Measurements from ENCODE around the gene DPYSL3. TPM values are rescaled to one million over a fixed set of nuclear protein-coding genes. Genes with fewer than 3 reads are reported as not detected.

Gene DPYSL3
- polyA plus RNA-seq, 6 donors from 2014 or later = not detected

DNA sequence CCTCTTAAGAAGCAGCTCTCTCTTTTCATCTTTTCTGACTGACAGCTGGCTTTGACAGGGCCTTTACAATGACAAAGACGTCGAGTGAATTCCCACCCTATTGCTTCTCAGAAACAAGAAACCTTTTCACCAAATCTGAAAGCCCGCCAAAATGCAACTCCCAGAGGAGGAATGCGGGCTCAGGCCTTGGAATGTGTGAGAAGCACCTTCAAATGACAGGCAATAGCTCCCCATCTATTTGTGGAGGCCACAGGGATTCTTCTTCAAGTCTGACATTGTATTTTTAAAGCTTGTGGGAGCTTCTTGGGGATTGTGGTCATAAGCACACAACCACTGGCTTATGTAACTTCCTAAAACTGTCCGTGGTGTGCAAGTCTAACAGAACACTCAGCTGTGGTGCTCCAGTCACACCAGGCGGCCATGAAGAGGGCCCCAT, 72.7 kb downstream of the DPYSL3 start:
- Mint-ChIP-seq H3K4me1 (no peaks in the 10 kb centered on the region), H3K36me3 (no peaks in the 10 kb centered on the region), H3K27ac (no peak overlapping the region), H3K9me3 (peaks cover 0 to 4% (median 0%) of the 10 kb centered on the region in 7 donors), H3K4me3 (peak overlapping the region in 1 of 8 donors; percentile 44), H3K27me3 (peaks cover 6 to 25% (median 9%) of the 10 kb centered on the region in 3 donors)
- ATAC-seq (ENCODE audit: low read depth in 2 of 2) = no peak
- no peak for DNase-seq

DNA sequence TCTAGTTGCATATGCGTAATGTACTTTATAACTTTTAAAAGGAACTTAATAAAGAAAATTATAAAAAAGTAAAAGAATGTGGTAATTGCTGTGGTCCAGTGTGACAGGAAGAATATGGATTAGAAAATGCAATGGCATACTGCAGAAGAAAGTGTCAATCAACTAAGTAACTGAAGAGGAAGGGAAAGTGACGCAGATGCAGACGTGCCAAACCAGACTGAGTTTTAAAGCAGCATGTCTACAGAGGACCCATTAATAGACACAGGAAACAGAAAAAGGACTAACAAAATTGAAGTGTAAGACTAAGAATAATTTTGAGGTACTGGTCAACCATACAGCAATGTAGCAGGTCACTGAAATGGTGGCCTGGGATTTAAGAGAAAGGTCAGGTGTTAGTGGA, 73.3 kb downstream of the DPYSL3 start:
- Mint-ChIP-seq H3K4me3 (no peak overlapping the region), H3K4me1 (no peaks in the 10 kb centered on the region), H3K27me3 (peaks cover 5 to 25% (median 5%) of the 10 kb centered on the region in 3 donors), H3K27ac (no peak overlapping the region), H3K9me3 (peaks cover 0 to 4% (median 0%) of the 10 kb centered on the region in 7 donors), H3K36me3 (no peaks in the 10 kb centered on the region)
- DNase-seq = no peak
- ATAC-seq (ENCODE audit: low read depth in 2 of 2) = no peak

DNA sequence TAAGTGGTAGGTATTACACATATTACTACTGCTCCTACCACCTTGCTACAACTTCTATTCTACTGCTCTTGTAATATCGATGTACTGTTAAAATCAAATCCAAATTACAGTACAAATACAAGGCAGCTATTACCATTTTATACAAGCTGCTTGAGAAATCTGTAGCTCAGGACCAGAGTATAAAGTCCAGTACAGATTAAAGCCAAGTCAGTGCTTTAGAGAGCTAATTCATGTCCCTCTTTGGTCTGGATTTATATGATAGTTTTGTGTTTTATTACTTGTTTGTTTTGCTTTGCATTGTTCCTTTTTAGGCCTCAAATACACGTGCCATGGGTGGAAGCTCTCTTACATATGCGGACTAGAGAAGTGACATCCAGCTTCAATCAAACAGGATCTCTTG, 75.8 kb downstream of the DPYSL3 start:
- ATAC-seq (ENCODE audit: low read depth in 2 of 2) (no peak), DNase-seq (no peak)
- Mint-ChIP-seq H3K9me3 (peaks cover 0 to 7% (median 0%) of the 10 kb centered on the region in 7 donors), H3K27me3 (peaks cover 0 to 22% (median 6%) of the 10 kb centered on the region in 3 donors), H3K4me3 (no peak overlapping the region), H3K4me1 (no peaks in the 10 kb centered on the region), H3K36me3 (no peaks in the 10 kb centered on the region), H3K27ac (no peak overlapping the region)

DNA sequence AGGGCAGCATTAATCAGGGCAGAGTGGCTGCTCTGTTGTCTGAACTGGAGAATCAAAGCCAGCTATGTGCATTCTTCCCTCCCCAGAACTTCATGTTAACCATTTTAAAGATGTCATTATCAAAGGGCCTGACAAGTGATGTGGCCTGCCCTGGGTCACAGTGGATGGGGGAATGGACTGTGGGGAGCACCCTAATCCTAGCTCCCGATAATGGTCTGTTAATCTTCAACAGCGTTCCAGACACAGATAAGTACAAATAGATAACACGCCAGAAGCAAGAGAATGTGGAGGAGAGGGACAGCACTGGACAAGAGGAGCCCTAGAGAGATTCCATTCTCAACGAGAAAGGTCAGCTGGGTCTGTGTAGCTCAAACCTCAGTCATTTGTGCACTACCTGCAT, 77.5 kb downstream of the DPYSL3 start:
- Mint-ChIP-seq H3K36me3 (no peaks in the 10 kb centered on the region), H3K27ac (no peak overlapping the region), H3K9me3 (peaks cover 0 to 7% (median 0%) of the 10 kb centered on the region in 7 donors), H3K4me3 (no peak overlapping the region), H3K27me3 (peaks cover 5 to 18% (median 6%) of the 10 kb centered on the region in 3 donors), H3K4me1 (no peaks in the 10 kb centered on the region)
- DNase-seq (no peak), ATAC-seq (ENCODE audit: low read depth in 2 of 2) (no peak)

DNA sequence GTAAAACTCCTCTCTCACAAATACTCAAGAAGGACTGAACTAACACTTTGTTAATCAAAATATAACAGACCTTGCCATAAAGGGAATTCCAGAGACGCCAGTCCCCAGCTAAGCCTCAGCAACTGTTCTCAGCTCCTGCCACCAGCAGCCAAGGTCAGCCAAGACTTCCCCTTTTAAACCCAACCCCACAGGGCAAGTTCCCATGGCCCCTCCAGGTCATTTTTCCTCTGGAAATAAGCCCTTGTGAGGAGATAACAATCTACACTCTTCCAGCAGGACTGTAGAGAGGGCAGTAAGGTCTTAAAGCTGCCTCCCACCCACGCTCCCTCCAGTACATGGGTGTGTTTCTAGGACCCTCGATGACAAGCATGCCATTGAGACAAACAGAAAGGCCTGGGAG, 78.3 kb downstream of the DPYSL3 start:
- Mint-ChIP-seq H3K27ac (no peak overlapping the region), H3K36me3 (no peaks in the 10 kb centered on the region), H3K27me3 (peaks cover 5 to 18% (median 6%) of the 10 kb centered on the region in 3 donors), H3K4me1 (no peaks in the 10 kb centered on the region), H3K4me3 (peak overlapping the region in 1 of 8 donors; percentile 28), H3K9me3 (peaks cover 0 to 7% (median 0%) of the 10 kb centered on the region in 7 donors)
- DNase-seq = no peak
- no peak for ATAC-seq (ENCODE audit: low read depth in 2 of 2)

DNA sequence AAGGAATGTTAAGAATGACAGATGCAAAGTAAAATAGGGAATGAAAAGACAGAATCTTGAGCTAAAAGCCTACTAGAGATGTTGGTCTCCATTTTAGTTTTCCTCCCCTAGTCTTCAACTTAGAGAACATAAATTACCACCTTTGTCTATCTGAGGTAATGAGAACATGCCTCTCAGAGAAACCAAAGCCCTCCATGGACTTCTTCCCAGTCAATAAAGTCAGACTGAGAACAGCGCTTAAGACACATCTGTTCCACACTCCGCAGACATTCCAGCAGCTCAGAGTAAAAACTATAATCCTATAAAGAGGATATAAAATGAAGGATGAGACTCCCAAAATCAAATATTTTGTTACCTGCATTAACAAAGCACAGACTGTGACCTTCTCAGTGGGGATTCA, 79.2 kb downstream of the DPYSL3 start:
- Mint-ChIP-seq H3K27ac (no peak overlapping the region), H3K4me1 (no peaks in the 10 kb centered on the region), H3K4me3 (no peak overlapping the region), H3K36me3 (no peaks in the 10 kb centered on the region), H3K27me3 (peaks cover 6 to 18% (median 11%) of the 10 kb centered on the region in 3 donors), H3K9me3 (peaks cover 0 to 7% (median 0%) of the 10 kb centered on the region in 7 donors)
- no peak for DNase-seq
- ATAC-seq (ENCODE audit: low read depth in 2 of 2) = no peak

DNA sequence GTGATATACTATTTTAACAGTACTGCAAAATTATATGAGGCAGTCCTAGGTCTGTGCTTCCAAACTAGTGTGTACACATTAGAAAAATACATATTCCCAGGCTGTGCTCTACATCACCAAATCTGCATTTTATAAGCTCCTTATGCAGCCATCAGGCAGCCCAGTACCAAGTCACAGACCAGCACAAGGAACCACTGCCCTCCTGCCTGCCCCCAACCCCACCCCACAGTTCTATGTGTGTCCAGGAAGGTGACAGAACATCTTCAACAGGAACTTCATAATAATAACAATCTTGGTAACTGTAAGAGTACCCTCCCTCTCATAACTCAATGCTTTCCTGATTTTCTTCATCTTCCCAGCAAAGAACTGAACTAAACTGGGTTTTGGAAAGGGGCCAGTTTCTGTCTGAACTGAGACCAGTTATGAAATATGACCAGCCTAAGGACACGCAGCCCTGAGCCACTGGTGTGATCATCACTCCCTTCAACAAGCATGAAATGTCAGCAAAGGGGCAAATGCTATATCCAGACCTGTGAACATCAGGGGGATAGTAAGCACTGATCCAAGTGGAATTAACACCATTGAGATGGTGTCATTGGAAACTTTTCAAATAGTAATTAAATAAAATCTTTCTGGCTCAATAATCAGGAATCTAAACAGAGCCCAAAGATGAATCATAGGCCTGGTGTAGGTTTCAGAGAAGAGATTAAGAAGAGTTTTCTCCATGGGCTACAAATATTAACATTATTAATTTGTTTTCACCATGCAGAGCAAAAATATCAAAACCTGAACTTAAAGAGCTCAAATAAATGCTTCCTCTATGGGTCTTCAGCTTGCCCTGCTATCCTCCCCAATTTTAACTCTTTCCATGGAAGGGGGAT, 82.1 kb downstream of the DPYSL3 start:
- Mint-ChIP-seq H3K27ac (no peak overlapping the region), H3K27me3 (peaks cover 1 to 14% (median 6%) of the 10 kb centered on the region in 3 donors), H3K36me3 (no peaks in the 10 kb centered on the region), H3K4me3 (no peak overlapping the region), H3K9me3 (peaks cover 0 to 3% (median 0%) of the 10 kb centered on the region in 7 donors), H3K4me1 (no peaks in the 10 kb centered on the region)
- DNase-seq (no peak), ATAC-seq (ENCODE audit: low read depth in 2 of 2) (no peak)

DNA sequence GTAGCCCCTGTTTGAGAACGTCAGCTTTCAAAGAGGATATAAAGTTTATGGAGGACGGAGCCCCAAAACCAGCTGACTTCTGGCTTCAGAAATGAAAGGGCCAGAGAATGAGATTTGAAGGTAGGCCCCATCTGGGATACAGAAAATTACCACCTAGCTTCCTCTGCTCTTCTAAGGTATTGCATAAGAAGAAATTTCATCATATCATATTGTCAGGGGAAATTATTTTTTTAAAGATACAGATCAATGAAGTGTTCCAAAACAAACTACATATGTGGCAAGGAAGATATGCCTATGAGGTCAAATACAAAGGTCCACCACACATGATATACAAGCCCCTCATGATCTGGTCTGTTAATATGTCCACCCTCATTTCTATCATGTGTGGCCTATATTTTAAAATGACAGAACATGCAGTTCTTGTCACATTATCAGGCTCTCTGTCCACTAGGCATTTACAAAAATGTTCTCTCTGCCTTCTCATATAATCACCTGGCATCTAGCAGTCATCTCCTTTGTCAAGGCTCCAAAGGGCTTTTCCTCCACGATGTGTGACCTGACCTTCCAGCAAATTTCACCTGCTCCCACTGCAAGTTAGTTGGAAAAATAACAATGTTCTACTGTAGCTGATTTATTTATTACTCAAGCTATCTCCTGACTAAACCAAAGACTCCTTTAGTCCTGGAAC, 83.1 kb downstream of the DPYSL3 start:
- Mint-ChIP-seq H3K27me3 (peaks cover 0 to 14% (median 6%) of the 10 kb centered on the region in 3 donors), H3K9me3 (peaks cover 0 to 3% (median 0%) of the 10 kb centered on the region in 7 donors), H3K27ac (no peak overlapping the region), H3K36me3 (no peaks in the 10 kb centered on the region), H3K4me3 (no peak overlapping the region), H3K4me1 (no peaks in the 10 kb centered on the region)
- ATAC-seq (ENCODE audit: low read depth in 2 of 2) (no peak), DNase-seq (no peak)

DNA sequence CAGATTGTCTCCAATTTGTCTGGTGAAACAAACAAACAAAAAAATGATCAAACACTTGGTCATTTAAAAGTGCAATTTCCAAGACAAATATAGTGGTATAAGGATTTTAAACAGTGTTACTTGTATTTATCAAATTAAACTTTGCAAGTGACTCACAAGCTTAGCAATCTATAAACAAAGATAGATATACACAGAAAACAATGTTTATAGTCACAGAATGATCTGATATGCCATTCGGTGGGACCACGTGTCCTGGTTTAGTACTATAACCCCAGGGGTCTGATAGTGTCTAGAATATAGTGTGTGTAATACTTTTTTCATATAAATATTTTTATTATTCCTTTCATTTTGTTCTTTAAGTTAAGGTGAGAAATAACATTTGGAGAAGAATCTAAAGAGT, 91.3 kb downstream of the DPYSL3 start:
- no peak for DNase-seq
- Mint-ChIP-seq H3K4me3 (no peak overlapping the region), H3K27ac (no peak overlapping the region), H3K27me3 (no peaks in the 10 kb centered on the region), H3K4me1 (no peaks in the 10 kb centered on the region), H3K36me3 (no peaks in the 10 kb centered on the region), H3K9me3 (peaks cover 0 to 4% (median 0%) of the 10 kb centered on the region in 7 donors)
- no peak for ATAC-seq (ENCODE audit: low read depth in 2 of 2)

DNA sequence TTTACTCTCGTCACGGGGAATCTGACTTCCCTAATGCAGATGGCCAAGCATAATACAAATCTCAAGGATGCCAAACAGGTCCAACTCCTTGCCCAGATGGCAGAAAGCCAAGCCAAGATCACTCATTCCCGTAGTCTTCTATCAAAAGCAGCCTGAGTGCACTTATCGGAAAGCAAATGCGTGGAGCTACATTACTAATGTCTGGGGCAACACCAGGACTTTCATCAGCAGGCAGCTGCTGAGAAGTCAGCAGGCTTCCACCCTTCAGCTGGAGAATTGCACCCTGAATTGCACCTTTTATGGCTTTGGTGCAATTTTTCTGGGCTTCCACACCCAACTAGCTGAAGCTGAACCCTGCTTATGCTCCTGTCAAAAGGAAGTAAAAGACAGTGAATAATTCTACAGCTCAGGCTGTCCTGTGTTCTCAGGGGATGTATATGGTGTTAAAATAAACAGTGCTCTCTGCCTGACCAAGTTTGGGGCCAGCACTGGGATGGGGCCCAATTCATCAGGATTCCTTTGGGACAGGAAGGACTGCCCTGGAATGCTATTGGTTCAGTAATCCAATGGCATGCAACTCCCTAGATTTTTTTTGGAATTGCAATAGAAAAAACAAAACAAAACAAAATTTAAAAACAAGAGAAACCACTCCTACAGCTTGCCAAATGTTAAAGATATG, 92.6 kb downstream of the DPYSL3 start:
- Mint-ChIP-seq H3K27me3 (no peaks in the 10 kb centered on the region), H3K36me3 (no peaks in the 10 kb centered on the region), H3K4me1 (no peaks in the 10 kb centered on the region), H3K9me3 (peaks cover 0 to 4% (median 0%) of the 10 kb centered on the region in 7 donors), H3K4me3 (no peak overlapping the region), H3K27ac (no peak overlapping the region)
- DNase-seq (no peak), ATAC-seq (ENCODE audit: low read depth in 2 of 2) (no peak)

DNA sequence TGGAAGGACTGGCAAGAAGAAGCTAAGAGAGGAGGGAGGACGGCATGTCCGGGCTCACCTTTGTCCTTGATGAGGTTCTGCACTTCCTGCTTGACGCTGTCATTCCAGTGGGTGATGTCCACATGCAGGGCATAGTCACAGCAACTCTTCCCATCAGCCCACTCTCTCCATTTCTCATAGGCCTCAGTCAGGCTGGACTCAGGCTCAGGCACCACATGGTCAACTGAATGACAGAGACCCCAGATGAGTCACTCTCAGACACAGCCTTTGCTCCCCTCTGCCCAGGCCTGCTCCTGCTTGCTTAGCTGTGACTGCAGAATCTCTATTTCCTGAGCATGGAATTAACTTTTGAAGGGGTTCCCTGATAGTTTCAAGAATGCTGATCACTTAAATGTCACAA, 94.2 kb downstream of the DPYSL3 start:
- ATAC-seq (ENCODE audit: low read depth in 2 of 2) (no peak), DNase-seq (no peak)
- Mint-ChIP-seq H3K4me3 (no peak overlapping the region), H3K27ac (no peak overlapping the region), H3K4me1 (no peaks in the 10 kb centered on the region), H3K9me3 (no peaks in the 10 kb centered on the region), H3K27me3 (no peaks in the 10 kb centered on the region), H3K36me3 (no peaks in the 10 kb centered on the region)

DNA sequence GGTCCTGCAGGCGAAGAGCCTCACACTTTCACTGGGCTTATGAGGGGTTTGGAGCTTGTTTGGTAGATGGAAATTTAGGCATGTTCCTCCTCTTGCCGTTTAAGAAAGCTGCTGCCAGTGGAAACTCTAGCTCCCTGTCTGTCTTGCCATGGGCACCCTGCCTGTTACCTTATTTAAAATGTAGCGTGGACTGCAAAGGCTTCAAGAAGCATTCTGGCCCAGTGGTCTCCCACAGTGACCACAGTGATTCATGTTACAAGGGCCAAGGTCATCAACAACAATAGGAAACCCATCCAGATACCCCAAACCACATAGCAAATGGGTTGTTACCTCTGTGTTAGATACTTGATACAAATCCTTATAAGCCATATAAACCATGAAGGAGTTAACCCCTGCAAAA, 96.6 kb downstream of the DPYSL3 start:
- H3K4me1 Mint-ChIP-seq = no peaks in the 10 kb centered on the region
- no peak overlapping the region for H3K27ac Mint-ChIP-seq
- ATAC-seq (ENCODE audit: low read depth in 2 of 2) = no peak

DNA sequence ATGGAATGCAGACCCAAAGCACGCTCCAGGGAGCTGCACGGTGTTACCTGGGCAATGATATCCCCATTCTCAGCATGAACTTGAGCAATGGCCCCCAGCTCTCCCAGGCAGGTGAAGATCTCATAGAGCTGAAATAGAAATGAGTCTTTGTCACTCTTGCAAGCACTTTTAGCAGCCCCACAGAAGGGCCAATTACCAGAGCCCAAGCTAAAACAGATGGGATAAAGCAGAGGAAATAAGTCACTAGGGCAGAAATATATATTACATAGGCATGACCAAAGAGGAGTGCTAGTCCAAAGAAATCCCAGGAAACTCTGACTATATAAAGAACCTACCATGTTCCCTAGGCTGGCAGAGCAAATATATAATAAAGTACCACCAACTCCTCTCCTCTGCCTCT, 97.3 kb downstream of the DPYSL3 start:
- DNase-seq = no peak
- H3K27ac Mint-ChIP-seq = no peak overlapping the region
- H3K9me3 Mint-ChIP-seq = no peaks in the 10 kb centered on the region
- no peak overlapping the region for H3K4me3 Mint-ChIP-seq
- no peaks in the 10 kb centered on the region for H3K36me3 Mint-ChIP-seq
- ATAC-seq (ENCODE audit: low read depth in 2 of 2) = no peak
- H3K27me3 Mint-ChIP-seq = no peaks in the 10 kb centered on the region
- H3K4me1 Mint-ChIP-seq = no peaks in the 10 kb centered on the region

More for the DNA sequence above, 96.6 kb downstream of the DPYSL3 start:
- Mint-ChIP-seq H3K36me3 (no peaks in the 10 kb centered on the region), H3K27me3 (no peaks in the 10 kb centered on the region), H3K9me3 (no peaks in the 10 kb centered on the region), H3K4me3 (no peak overlapping the region)
- no peak for DNase-seq

Measured in naive B cell (primary cell).